NCI-H2081 (cell line): Measurements from ENCODE around the gene EPGN.
"Not testable (repeated sequence)": the region's sequence is repeated elsewhere in the genome, so short reads cannot be mapped to it uniquely, and the experiment has no call there.

ENCODE experiments used
- DNase-seq, 2 experiments: peaks; one replicate each; lab custom pipeline; 2025; lab: John Stamatoyannopoulos, UW

The EPGN gene

DNA sequence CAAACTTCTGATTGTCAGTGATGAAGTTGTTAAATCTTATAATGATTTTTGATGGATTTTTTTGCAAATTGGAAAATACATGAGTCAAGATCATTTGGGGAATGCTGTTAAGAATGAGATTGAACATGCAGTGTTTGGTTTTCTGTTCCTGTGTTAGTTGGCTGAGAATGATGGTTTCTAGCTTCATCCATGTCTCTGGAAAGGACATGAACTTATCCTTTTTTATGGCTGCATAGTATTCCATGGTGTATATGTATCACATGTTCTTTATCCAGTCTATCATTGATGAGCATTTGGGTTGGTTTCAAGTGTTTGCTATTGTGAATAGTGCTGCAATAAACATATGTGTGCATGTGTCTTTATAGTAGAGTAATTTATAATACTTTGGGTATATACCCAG, 32.2 kb downstream of the EPGN start:
- DNase-seq: not testable (repeated sequence)

GRCh38 chr4:74344031-74344430, 35.8 kb downstream of the EPGN start:
- DNase-seq: no peak

- peak in 1 of 2 experiments; percentile 3 for DNase-seq
Observed at GRCh38 chr4:74353858-74354257, 45.6 kb downstream of the EPGN start.

DNA sequence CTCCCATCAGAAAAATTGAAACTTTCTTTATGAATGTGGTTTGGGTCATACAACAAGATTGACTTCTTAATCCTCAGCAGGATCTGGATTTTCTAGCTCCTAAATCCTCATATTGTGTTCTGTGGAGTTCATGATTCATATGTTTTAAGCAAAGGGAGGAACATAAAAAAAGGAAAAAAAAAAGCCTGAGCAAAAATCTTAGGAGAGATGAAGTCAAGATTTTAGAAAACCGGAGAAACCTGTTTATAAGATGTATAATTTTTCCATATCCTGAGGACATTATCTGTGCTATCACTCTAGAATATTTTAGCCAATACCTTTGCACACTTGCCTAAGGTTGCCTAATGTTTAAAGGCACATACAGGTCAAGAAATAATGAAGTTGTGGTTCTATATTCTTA, 49.7 kb downstream of the EPGN start:
- DNase-seq: no peak

GRCh38 chr4:74361671-74362070, 53.4 kb downstream of the EPGN start:
- DNase-seq: no peak

DNA sequence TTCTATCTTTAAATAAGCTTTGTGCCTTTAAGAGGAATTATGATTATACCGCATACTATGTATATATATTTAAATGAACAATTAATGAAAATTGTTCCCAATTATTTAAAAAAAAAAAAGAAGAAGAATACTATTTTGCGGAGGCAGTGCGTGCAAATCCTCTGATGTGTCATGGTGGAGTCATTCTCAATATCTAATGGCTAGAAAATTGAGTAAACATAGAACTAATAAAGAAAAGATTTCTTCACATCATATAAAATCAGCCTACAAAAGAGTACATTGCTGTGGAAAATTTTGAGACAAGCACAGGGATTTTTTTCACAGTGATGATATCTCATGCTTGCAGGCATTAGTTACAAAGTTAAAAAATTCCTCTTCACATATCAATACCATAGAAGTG, 54.1 kb downstream of the EPGN start:
- no peak for DNase-seq

DNA sequence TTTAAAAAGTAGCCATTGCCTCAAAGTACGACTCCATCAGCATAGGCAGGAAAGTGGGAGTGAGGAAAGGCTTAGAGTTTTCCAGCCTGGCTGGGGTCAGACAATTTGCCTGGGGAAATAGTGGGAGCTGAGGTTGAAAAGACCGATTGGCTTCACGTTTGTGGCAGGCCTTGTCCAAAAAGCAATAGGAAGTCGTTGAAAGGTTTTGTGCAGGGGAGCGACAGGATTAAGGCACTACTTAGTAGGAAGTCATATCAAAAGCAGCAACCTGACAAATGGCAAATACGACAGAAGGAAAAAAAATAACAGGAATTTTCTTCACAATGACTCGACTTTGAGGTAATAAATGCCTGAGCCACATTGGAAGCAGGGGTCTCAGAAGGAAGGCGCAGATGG, 56.0 kb downstream of the EPGN start:
- no peak for DNase-seq

- DNase-seq: no peak
Observed at GRCh38 chr4:74364652-74365491, 56.6 kb downstream of the EPGN start, which contains the start of gene EREG. TSS of gene EREG (plus strand) at chr4:74365145. CDS start at chr4:74365309, 164 bp downstream.

GRCh38 chr4:74365761-74366160, 57.5 kb downstream of the EPGN start:
- DNase-seq: peak in 1 of 2 experiments; percentile 27
